Panc1 (cell line): ENCODE measurements around the gene RBMS1.

ENCODE experiments used
- CTCF ChIP-seq: fragments of 450-650 bp; IDR thresholded peaks from 2 replicates; pipeline ENCODE4 v1.5.1; 2017; ENCODE audit warnings: mild to moderate bottlenecking
- POLR2AphosphoS5 ChIP-seq: IDR thresholded peaks from 2 replicates; pipeline ENCODE4 v1.6.1; 2012; ENCODE audit warnings: mild to moderate bottlenecking, low read depth, low read length, moderate library complexity

- TF ChIP-seq CTCF (no peak), POLR2AphosphoS5 (no peak)
Observed at GRCh38 chr2:160418853-160419252, 74.8 kb downstream of the RBMS1 start.
